HG03064 (cell line): ENCODE measurements around the gene SMOC2.
"Not testable (repeated sequence)": the region's sequence is repeated elsewhere in the genome, so short reads cannot be mapped to it uniquely, and the experiment has no call there.

Source experiments
- ATAC-seq: cut with Tn5 transposase; IDR thresholded peaks from one replicate; pipeline ENCODE4 v1.9.1; 2021; ENCODE audit warnings: low read depth; ENCODE audit not compliant: unreplicated experiment

Gene SMOC2

GRCh38 chr6:168692915-168693257, 251.9 kb downstream of the SMOC2 start:
- ATAC-seq, result not testable (repeated sequence)

- ATAC-seq, result not testable (repeated sequence)
Measured at GRCh38 chr6:168694797-168695196, 253.8 kb downstream of the SMOC2 start.

DNA sequence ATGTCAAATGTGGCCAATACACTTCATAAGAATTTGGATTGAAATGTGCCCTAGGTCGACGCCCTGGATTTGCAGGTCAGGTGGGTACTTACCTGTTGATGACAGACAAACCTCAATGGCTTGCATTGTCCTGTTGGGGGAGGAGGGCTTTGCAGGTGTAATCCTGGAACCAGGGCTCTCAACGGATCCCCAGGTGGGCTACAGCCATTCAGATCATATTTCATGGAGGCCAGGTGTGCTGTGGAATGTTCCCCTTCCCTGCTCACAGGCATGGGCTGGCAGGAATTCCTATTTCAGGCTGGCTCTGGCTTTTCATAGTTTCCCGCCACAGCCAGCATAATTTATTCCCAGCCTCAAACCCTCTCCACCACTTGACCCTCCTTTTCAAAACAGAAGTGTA, 254.7 kb downstream of the SMOC2 start:
- ATAC-seq, result no peak

DNA sequence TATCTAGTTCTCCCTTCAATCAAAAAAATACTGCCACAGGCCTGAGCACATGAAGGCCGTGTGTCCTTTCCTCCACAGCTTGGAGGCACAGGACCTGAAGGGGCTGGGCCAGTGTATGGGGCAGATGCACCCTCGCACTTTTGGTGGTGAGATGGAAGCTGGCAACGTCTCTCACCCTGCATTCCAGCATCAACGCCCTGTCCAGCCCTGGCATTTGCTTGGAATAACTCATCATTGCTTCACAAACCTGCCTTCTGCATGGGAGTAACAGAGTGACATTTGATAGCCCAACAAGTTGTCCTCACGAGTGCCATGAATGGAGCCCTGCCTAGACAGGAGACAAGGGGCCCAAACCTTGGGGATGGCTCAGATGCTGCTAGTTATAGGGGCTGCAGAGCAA, 257.9 kb downstream of the SMOC2 start:
- no peak for ATAC-seq

GRCh38 chr6:168699631-168700295, 258.8 kb downstream of the SMOC2 start:
- ATAC-seq, result no peak

DNA sequence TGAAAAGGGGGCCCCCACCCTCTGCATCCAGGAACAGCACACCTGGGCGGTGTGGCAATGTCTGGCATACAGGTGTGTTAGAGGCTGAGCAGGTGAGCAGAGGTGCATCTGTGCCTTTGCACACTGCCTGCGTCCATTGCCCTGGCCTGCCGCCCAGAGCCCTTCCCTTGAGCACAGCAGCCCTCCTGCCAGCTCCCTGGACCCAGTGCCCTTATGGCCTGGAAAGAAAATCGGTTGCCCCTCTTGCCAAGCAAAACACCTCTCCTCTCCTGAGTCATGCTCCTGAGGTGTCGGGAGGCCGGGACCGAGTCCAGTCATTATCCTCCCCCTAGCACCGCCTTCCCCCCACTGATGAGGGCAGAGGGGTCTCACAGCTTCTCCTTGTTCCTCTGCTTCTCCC, 259.9 kb downstream of the SMOC2 start:
- no peak for ATAC-seq

GRCh38 chr6:168703990-168704389, 263.0 kb downstream of the SMOC2 start:
- ATAC-seq, result no peak

DNA sequence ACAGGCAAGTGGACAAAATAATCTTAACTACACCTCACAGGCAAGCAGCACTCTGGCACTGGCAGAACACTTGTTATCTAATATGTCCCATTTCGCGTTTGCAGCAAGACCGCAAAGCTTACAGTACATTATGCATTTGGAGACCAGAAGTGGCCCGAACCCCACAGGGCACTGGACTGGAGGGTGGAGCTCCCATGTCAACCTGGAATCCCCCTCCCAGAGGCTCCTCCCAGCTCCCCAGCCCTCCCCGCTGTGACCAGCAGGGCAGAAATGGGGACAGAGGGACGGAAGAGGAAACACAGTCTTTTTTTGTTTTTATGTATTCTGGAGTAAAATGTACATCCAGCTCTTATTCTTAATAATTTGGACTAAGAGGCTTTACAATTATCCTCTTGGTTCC, 263.7 kb downstream of the SMOC2 start:
- ATAC-seq, result no peak

GRCh38 chr6:168705271-168705670, 264.3 kb downstream of the SMOC2 start:
- not testable (repeated sequence) for ATAC-seq

- ATAC-seq, result no peak
Measured at GRCh38 chr6:168706471-168707177, 265.6 kb downstream of the SMOC2 start.

DNA sequence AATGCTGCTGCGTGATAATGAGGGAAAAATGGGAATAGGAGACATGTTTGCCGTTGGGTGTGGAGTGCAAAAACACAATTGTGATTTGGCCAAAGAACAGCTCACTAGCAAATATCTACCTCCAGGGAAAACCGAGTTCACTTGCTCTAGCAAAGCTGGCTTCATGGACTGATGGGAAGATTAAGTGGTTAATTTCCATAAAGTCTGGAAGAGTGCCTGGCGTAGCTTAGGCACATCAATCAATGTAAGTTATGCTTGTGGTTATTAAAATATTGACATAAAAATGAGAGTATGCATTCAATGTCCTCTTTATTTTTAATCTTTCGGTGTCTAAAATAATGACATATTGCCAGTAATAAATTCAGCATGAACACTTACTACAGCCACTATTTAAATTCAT, 267.5 kb downstream of the SMOC2 start:
- no peak for ATAC-seq

GRCh38 chr6:168708984-168709383, 268.0 kb downstream of the SMOC2 start:
- no peak for ATAC-seq

DNA sequence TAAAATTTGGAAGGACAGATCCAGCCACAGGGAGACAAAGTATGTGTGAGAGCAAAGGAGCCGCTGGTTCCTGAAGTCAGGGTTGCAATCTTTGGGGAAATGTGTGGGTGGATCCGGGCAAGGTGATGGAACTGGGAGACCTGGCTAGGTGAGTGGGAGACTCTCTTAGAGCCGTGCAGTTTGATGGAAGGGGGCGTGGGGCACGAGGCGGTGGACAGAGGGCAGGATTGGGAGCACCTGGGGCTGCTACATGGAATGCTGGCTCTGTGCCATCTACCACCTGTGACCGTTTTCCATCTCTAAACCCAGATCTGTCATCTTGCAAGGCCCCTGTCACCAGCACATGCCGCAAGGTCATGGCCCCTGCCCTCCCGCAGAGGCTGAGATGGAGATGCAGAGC, 268.4 kb downstream of the SMOC2 start:
- no peak for ATAC-seq

- ATAC-seq, result no peak
Measured at GRCh38 chr6:168709991-168710390, 269.0 kb downstream of the SMOC2 start.

GRCh38 chr6:168711049-168711640, 270.2 kb downstream of the SMOC2 start:
- no peak for ATAC-seq

- ATAC-seq, result no peak
Measured at GRCh38 chr6:168711666-168712300, 270.8 kb downstream of the SMOC2 start.

- no peak for ATAC-seq
Measured at GRCh38 chr6:168712993-168713392, 272.0 kb downstream of the SMOC2 start.

DNA sequence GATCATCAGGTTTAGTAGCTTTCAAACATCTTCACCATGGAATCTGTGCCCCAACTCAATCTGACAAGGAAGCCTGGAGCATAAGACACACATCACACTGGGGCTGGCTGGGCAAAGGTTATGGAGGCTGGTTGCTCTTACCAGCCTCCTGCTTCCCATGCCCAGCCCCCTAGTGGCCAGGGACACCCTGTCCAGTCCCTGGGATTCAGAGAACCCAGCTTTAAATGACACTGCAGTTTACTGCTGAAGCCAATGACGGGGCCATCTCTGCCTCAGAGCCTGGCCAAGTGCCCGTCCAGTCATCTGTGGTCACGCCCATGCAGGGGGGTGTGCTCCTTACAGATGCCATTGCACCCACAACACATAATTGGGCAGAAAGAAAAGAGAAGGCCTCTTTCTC, 272.9 kb downstream of the SMOC2 start:
- ATAC-seq, result no peak

- no peak for ATAC-seq
Measured at GRCh38 chr6:168714547-168715260, 273.7 kb downstream of the SMOC2 start.

- no peak for ATAC-seq
Measured at GRCh38 chr6:168715643-168716481, 274.9 kb downstream of the SMOC2 start.
